ENCODE results near the gene PMPCB. TPM values are rescaled to one million over a fixed set of nuclear protein-coding genes. Genes with fewer than 3 reads are reported as not detected.

Gene PMPCB
- polyA plus RNA-seq, 2 donors: 32.9 to 47.4 TPM

GRCh38 chr7:103317009-103317408, 19.8 kb downstream of the PMPCB start:
- H3K27me3 ChIP-seq (ENCODE audit: control insufficient read depth in 1 of 2, insufficient read depth in 2 of 2, low read length in 2 of 2): no peaks in the 10 kb centered on the region
- H3K4me1 ChIP-seq (ENCODE audit: control insufficient read depth in 2 of 2, insufficient read depth in 2 of 2, low read length in 1 of 2): no peaks in the 10 kb centered on the region
- H3K27ac ChIP-seq (ENCODE audit: low read depth in 2 of 2, low read length in 1 of 2): no peak overlapping the region
- H3K9me3 ChIP-seq (ENCODE audit: control insufficient read depth in 2 of 2, insufficient read depth in 1 of 2, low read depth in 1 of 2, low read length in 1 of 2): no peaks in the 10 kb centered on the region
- H3K36me3 ChIP-seq (ENCODE audit: control insufficient read depth in 2 of 2, insufficient read depth in 2 of 2, low read length in 1 of 2): peaks cover 16 to 18% of the 10 kb centered on the region in 2 donors
- H3K4me3 ChIP-seq (ENCODE audit: low read depth in 1 of 2, low read length in 2 of 2): no peak overlapping the region

DNA sequence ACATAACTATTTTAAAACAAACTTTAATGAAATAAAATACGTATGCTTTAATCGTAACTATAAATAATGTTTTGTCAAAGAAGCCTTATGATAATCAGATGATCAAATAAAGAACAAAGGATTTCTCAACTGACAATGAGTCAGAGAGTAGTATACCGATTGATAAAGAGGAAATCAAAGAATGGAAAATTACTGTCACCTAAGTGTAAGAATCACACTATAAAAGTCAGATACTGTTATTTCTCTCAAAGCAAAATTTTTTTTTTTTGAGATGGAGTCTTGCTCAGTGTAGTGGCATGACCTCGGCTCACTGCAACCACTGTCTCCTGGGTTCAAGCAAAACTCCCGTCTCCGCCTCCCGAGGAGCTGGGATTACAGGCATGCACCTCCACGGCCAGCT, 28.5 kb downstream of the PMPCB start:
- H3K4me3 ChIP-seq (ENCODE audit: low read depth in 1 of 2, low read length in 2 of 2): no peak overlapping the region
- no peak overlapping the region for H3K27ac ChIP-seq (ENCODE audit: low read depth in 2 of 2, low read length in 1 of 2)
- no peaks in the 10 kb centered on the region for H3K4me1 ChIP-seq (ENCODE audit: control insufficient read depth in 2 of 2, insufficient read depth in 2 of 2, low read length in 1 of 2)
- WGBS, 2 donors: 84 to 89% methylated on average over 8 of the region's 8 CpGs
- H3K9me3 ChIP-seq (ENCODE audit: control insufficient read depth in 2 of 2, insufficient read depth in 1 of 2, low read depth in 1 of 2, low read length in 1 of 2): no peaks in the 10 kb centered on the region
- H3K36me3 ChIP-seq (ENCODE audit: control insufficient read depth in 2 of 2, insufficient read depth in 2 of 2, low read length in 1 of 2): peaks cover 0 to 4% of the 10 kb centered on the region in 2 donors
- H3K27me3 ChIP-seq (ENCODE audit: control insufficient read depth in 1 of 2, insufficient read depth in 2 of 2, low read length in 2 of 2): no peaks in the 10 kb centered on the region

DNA sequence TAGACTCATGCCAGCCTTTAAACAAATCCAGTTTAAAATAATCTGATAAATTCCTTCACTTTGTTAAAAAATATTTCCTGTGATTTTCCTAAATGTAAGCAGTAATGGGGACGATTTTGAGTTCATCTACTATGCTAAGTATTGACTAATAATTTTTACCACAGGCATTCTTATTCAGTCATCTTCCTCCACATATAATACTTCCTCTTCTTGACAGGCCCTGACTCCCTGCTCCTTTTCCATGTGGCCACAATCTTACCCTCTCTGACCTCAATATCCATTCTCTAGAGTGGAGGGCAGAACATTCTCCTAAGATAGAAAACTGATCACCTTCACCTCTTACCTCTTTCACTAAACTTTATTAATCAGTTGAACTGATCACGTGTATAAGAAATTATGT, 39.5 kb downstream of the PMPCB start:
- H3K27me3 ChIP-seq (ENCODE audit: control insufficient read depth in 1 of 2, insufficient read depth in 2 of 2, low read length in 2 of 2): no peaks in the 10 kb centered on the region
- no peak overlapping the region for H3K27ac ChIP-seq (ENCODE audit: low read depth in 2 of 2, low read length in 1 of 2)
- no peak overlapping the region for H3K4me3 ChIP-seq (ENCODE audit: low read depth in 1 of 2, low read length in 2 of 2)
- H3K36me3 ChIP-seq (ENCODE audit: control insufficient read depth in 2 of 2, insufficient read depth in 2 of 2, low read length in 1 of 2): peaks cover 7 to 9% of the 10 kb centered on the region in 2 donors
- H3K4me1 ChIP-seq (ENCODE audit: control insufficient read depth in 2 of 2, insufficient read depth in 2 of 2, low read length in 1 of 2): no peaks in the 10 kb centered on the region
- 90 to 94% methylated on average over 2 of the region's 2 CpGs for WGBS, 2 donors
- no peaks in the 10 kb centered on the region for H3K9me3 ChIP-seq (ENCODE audit: control insufficient read depth in 2 of 2, insufficient read depth in 1 of 2, low read depth in 1 of 2, low read length in 1 of 2)

DNA sequence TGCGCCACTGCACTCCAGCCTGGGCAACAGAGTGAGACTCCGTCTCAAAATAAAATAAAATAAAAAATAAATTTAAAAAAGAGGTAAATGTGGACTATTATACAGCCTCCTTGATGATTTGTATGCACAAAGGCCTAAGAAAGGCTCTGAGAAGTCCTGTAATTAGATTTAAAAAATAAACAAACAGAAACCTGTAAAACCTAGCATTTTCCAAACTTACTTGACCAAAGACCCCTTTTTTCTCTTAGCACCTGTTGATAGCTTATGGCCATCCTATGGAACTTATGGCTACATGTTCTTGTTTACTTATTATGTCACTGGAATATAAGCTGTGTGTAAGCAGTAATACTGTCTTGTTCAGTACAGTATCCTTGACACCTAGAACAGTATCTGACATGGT, 41.6 kb downstream of the PMPCB start:
- WGBS, 2 donors: 94 to 96% methylated on average over 2 of the region's 2 CpGs
- H3K4me3 ChIP-seq (ENCODE audit: low read depth in 1 of 2, low read length in 2 of 2): no peak overlapping the region
- no peaks in the 10 kb centered on the region for H3K27me3 ChIP-seq (ENCODE audit: control insufficient read depth in 1 of 2, insufficient read depth in 2 of 2, low read length in 2 of 2)
- H3K36me3 ChIP-seq (ENCODE audit: control insufficient read depth in 2 of 2, insufficient read depth in 2 of 2, low read length in 1 of 2): peaks cover 7 to 9% of the 10 kb centered on the region in 2 donors
- no peaks in the 10 kb centered on the region for H3K4me1 ChIP-seq (ENCODE audit: control insufficient read depth in 2 of 2, insufficient read depth in 2 of 2, low read length in 1 of 2)
- no peaks in the 10 kb centered on the region for H3K9me3 ChIP-seq (ENCODE audit: control insufficient read depth in 2 of 2, insufficient read depth in 1 of 2, low read depth in 1 of 2, low read length in 1 of 2)
- no peak overlapping the region for H3K27ac ChIP-seq (ENCODE audit: low read depth in 2 of 2, low read length in 1 of 2)

DNA sequence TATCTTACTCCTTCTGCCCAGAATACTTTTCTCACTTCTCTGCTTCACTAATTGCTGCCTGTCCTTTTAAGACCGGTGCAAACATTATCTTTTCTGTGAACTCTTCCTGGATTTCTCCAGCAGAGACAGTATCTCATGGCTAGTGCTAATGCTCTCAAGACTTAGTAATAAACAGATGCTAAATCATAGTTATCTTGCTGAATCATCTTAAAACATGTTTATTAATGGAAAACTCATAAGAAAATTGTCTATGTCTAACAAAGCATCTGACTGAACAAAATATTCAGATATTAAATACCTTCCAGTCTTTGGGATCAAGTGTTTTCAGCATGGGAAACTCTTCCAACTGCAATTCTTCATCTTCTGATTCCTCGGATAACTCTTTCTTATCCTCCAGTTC, 44.2 kb downstream of the PMPCB start:
- peaks cover 4 to 7% of the 10 kb centered on the region in 2 donors for H3K36me3 ChIP-seq (ENCODE audit: control insufficient read depth in 2 of 2, insufficient read depth in 2 of 2, low read length in 1 of 2)
- WGBS, 2 donors: 81 to 83% methylated on average over 2 of the region's 2 CpGs
- no peaks in the 10 kb centered on the region for H3K27me3 ChIP-seq (ENCODE audit: control insufficient read depth in 1 of 2, insufficient read depth in 2 of 2, low read length in 2 of 2)
- no peak overlapping the region for H3K4me3 ChIP-seq (ENCODE audit: low read depth in 1 of 2, low read length in 2 of 2)
- no peaks in the 10 kb centered on the region for H3K9me3 ChIP-seq (ENCODE audit: control insufficient read depth in 2 of 2, insufficient read depth in 1 of 2, low read depth in 1 of 2, low read length in 1 of 2)
- no peak overlapping the region for H3K27ac ChIP-seq (ENCODE audit: low read depth in 2 of 2, low read length in 1 of 2)
- H3K4me1 ChIP-seq (ENCODE audit: control insufficient read depth in 2 of 2, insufficient read depth in 2 of 2, low read length in 1 of 2): no peaks in the 10 kb centered on the region

GRCh38 chr7:103343332-103343731, 46.1 kb downstream of the PMPCB start:
- H3K36me3 ChIP-seq (ENCODE audit: control insufficient read depth in 2 of 2, insufficient read depth in 2 of 2, low read length in 1 of 2): peaks cover 4 to 6% of the 10 kb centered on the region in 2 donors

GRCh38 chr7:103343758-103344452, 46.7 kb downstream of the PMPCB start:
- Histone ChIP-seq H3K27ac (ENCODE audit: low read depth in 2 of 2, low read length in 1 of 2) (peak overlapping the region; percentile 68 to 87), H3K4me1 (ENCODE audit: control insufficient read depth in 2 of 2, insufficient read depth in 2 of 2, low read length in 1 of 2) (no peaks in the 10 kb centered on the region), H3K36me3 (ENCODE audit: control insufficient read depth in 2 of 2, insufficient read depth in 2 of 2, low read length in 1 of 2) (peaks cover 4 to 6% of the 10 kb centered on the region in 2 donors), H3K27me3 (ENCODE audit: control insufficient read depth in 1 of 2, insufficient read depth in 2 of 2, low read length in 2 of 2) (no peaks in the 10 kb centered on the region), H3K4me3 (ENCODE audit: low read depth in 1 of 2, low read length in 2 of 2) (peak overlapping the region; percentile 89 to 92), H3K9me3 (ENCODE audit: control insufficient read depth in 2 of 2, insufficient read depth in 1 of 2, low read depth in 1 of 2, low read length in 1 of 2) (no peaks in the 10 kb centered on the region)
- WGBS, 2 donors: 1% methylated on average over 26 of the region's 26 CpGs

More at GRCh38 chr7:103343332-103343731, 46.1 kb downstream of the PMPCB start:
- no peaks in the 10 kb centered on the region for H3K27me3 ChIP-seq (ENCODE audit: control insufficient read depth in 1 of 2, insufficient read depth in 2 of 2, low read length in 2 of 2)
- peak overlapping the region; percentile 89 to 92 for H3K4me3 ChIP-seq (ENCODE audit: low read depth in 1 of 2, low read length in 2 of 2)
- H3K4me1 ChIP-seq (ENCODE audit: control insufficient read depth in 2 of 2, insufficient read depth in 2 of 2, low read length in 1 of 2): no peaks in the 10 kb centered on the region
- no peak overlapping the region for H3K27ac ChIP-seq (ENCODE audit: low read depth in 2 of 2, low read length in 1 of 2)
- no peaks in the 10 kb centered on the region for H3K9me3 ChIP-seq (ENCODE audit: control insufficient read depth in 2 of 2, insufficient read depth in 1 of 2, low read depth in 1 of 2, low read length in 1 of 2)

GRCh38 chr7:103344453-103345149, 47.4 kb downstream of the PMPCB start, which contains the start of gene DNAJC2:
TSS of gene DNAJC2 (minus strand) at chr7:103344767. CDS start at chr7:103344622, 145 bp downstream.
- 7 to 8% methylated on average over 40 to 43 of the region's 43 CpGs for WGBS, 2 donors
- peak within 1 kb of the TSS; percentile 68 to 87 for H3K27ac ChIP-seq (ENCODE audit: low read depth in 2 of 2, low read length in 1 of 2)
- H3K36me3 ChIP-seq (ENCODE audit: control insufficient read depth in 2 of 2, insufficient read depth in 2 of 2, low read length in 1 of 2): peaks cover 4 to 6% of the 10 kb centered on the region in 2 donors
- peak within 1 kb of the TSS; percentile 89 to 92 for H3K4me3 ChIP-seq (ENCODE audit: low read depth in 1 of 2, low read length in 2 of 2)
- H3K27me3 ChIP-seq (ENCODE audit: control insufficient read depth in 1 of 2, insufficient read depth in 2 of 2, low read length in 2 of 2): no peaks in the 10 kb centered on the region
- H3K4me1 ChIP-seq (ENCODE audit: control insufficient read depth in 2 of 2, insufficient read depth in 2 of 2, low read length in 1 of 2): peaks cover 0 to 3% of the 10 kb centered on the region in 2 donors
- no peaks in the 10 kb centered on the region for H3K9me3 ChIP-seq (ENCODE audit: control insufficient read depth in 2 of 2, insufficient read depth in 1 of 2, low read depth in 1 of 2, low read length in 1 of 2)

DNA sequence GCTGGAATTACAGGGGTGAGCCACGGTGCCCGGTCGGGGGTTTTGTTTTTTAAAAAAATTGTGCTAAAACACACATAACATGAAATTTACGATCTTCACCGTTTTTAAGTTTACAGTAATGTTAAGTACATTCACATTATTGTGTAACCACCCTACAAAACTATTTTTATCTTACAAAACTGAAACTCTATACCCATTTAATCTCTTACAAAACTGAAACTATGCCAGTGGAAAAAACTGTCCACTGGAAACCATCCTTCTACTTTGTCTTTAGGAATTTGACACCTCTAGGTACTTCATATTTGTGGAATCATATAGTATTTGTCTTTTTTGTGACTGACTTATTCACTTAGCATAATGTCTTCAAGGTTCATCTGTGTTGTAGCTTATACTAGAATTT, 49.2 kb downstream of the PMPCB start:
- peaks cover 0 to 3% of the 10 kb centered on the region in 2 donors for H3K4me1 ChIP-seq (ENCODE audit: control insufficient read depth in 2 of 2, insufficient read depth in 2 of 2, low read length in 1 of 2)

More for the DNA sequence above, 49.2 kb downstream of the PMPCB start:
- H3K27me3 ChIP-seq (ENCODE audit: control insufficient read depth in 1 of 2, insufficient read depth in 2 of 2, low read length in 2 of 2): no peaks in the 10 kb centered on the region
- no peak overlapping the region for H3K27ac ChIP-seq (ENCODE audit: low read depth in 2 of 2, low read length in 1 of 2)
- H3K4me3 ChIP-seq (ENCODE audit: low read depth in 1 of 2, low read length in 2 of 2): no peak overlapping the region
- no peaks in the 10 kb centered on the region for H3K9me3 ChIP-seq (ENCODE audit: control insufficient read depth in 2 of 2, insufficient read depth in 1 of 2, low read depth in 1 of 2, low read length in 1 of 2)
- no peaks in the 10 kb centered on the region for H3K36me3 ChIP-seq (ENCODE audit: control insufficient read depth in 2 of 2, insufficient read depth in 2 of 2, low read length in 1 of 2)
- 95% methylated on average over 5 of the region's 5 CpGs for WGBS, 2 donors

Measured in esophagus (tissue), 2 donors.